Islet of Langerhans (tissue), 1 donor: ENCODE results near the gene ELAPOR1.
"Not testable (repeated sequence)": the region's sequence is repeated elsewhere in the genome, so short reads cannot be mapped to it uniquely, and the experiment has no call there.

ENCODE experiments used
- FAIRE-seq: peaks from one replicate; lab custom pipeline; 2011; peaks lifted over from hg19 to GRCh38; lab: Jason Lieb, UNC

Gene ELAPOR1

DNA sequence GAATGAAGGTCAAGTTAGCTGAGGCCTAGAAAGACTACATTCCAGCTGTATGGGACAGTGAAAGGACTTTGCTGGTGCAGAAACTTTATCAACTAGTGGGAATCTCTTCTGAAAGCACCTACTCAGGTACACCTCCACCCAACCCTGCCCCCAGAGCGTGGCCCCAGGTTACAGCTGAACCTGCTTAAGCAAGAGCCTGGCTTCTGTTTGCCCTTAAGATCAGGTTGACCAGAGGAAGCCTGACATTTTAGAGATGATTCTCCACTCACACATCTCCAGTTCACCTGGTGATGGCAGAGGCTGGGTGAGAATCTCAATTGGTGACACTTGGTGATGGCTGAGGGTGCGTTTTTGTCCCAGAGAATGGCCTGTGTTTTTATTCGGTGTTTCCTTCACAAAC, 24.0 kb downstream of the ELAPOR1 start:
- no peak for FAIRE-seq

DNA sequence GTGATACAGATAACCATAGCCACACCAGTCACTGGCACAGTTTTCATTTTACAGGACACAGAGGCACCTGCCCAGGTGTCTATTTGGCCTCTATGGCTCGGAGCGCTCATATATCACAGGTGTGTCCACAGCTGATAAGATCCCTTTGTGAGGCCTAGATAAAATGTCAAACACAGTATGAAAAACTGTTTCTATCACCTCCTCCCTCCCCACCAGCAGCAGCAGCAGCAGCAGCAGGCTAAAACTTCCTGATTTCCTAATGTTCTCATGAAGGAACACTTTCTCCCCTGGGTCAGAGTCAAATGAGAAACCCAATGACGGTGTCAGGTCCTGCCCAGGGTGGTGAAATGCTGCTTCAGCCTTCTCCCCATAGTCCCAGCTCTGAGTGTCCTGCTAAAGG, 24.4 kb downstream of the ELAPOR1 start:
- no peak for FAIRE-seq

DNA sequence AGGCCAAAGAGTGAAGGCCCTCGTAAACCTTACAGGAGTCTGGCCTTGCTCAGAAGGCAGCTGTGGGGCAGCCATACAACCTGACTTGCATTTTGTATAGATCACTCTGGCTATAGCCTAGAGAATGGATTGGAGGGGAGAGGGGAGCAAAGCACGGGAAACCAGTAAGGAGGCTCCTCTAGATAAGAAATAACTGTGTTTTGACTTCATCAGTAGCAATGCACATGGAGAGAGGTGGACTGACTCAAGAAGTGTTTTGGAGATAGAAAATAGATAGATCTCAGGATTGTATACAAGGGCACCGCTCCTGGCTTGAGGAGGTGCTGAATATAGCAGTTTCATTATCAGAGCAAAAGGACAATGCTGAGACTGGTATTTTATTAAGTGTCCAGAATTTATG, 26.5 kb downstream of the ELAPOR1 start:
- no peak for FAIRE-seq

DNA sequence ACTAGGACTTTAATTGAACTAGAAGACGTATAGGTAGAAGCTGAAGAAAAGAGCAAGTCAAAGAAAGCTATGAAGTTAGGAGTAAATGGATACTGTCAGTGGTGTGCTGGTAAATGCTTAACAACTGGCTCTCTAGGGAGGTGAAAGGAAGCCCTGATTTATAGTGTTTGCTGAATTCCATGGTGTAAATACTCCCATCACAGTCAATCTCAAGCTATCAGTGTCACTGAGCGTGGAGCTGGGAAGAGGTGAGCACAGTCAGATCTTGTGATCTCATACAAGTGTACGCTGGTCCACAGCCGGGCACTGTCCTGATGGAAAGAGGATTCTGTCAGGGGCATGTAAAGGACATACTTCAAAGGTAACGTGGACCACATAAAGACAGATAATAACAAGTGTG, 28.3 kb downstream of the ELAPOR1 start:
- no peak for FAIRE-seq

DNA sequence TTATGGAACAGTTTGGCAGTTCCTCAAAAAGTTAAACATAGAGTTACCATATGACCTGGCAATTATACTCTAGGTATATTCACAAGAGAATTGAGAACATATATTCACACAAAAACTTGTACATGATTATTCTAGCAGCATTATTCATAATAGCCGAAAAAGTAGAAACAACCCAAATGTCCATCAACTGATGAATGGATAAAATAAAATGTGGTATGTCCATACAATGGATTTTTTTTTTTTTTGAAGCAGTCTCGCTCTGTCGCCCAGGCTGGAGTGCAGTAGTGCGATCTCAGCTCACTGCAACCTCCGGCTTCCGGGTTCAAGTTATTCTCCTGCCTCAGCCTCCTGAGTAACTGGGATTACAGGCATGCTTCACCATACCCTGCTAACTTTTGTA, 28.8 kb downstream of the ELAPOR1 start:
- not testable (repeated sequence) for FAIRE-seq

DNA sequence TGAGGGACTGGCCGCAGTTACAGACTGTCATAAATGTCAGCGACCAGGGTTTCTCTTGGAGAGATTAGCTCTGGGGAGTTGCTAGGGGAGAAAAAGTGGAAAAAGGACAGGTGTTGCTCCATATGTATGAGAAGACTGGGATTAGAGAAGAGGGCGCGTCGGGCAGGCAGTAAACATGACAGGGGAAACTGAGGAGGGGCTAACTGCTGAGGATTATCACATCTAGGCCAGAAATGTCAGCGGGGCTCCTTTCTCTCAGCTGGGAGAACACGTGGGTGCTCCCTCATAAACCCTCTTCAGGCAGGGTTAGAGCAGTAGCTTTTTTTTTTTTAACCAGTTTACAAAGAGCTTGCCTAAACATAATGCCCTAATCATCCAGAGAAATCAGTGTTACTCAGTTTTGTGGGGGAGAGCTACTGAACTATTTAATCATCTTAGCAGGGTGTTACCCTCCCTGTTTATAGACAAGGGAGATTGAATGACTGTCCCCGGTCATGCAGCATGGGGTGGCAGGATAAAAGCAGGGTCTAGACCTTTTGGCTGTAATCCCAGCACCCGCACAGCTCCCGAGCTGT, 35.2 kb downstream of the ELAPOR1 start:
- no peak for FAIRE-seq

DNA sequence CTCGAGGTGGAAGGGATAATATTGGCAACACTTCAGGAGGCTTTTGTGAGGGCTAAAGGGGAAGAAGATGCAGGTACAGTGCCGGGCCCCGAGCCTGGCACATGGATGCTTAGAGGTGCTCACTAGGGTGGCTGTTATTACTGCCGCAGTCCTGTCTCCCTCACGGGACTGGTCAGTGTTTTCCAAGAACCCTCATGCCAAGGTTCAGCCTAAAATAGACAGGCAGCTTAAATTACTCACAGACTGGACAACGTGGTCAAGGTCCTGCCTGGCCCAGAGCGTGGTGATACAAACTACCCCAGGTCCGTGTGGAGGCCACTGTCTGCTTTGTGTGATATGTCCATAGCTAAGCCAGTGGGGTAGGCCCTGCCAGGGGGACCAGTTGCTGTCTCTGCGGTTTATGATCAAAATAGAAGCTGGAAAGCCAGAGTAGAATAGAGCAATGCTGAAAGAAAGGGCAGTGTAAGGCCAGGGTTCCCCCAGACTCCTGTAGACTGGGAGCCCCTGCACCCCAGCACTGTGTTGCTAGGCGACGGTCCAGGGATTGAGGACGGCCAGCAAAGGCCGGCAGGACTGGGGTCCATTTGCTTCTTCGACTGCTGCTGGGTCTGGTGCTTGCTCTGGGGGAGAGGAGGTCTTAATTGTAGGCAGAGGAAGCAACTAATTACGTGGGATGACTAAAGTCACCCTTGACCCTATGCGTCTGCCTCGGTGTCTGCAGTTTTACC, 36.1 kb downstream of the ELAPOR1 start:
- no peak for FAIRE-seq

DNA sequence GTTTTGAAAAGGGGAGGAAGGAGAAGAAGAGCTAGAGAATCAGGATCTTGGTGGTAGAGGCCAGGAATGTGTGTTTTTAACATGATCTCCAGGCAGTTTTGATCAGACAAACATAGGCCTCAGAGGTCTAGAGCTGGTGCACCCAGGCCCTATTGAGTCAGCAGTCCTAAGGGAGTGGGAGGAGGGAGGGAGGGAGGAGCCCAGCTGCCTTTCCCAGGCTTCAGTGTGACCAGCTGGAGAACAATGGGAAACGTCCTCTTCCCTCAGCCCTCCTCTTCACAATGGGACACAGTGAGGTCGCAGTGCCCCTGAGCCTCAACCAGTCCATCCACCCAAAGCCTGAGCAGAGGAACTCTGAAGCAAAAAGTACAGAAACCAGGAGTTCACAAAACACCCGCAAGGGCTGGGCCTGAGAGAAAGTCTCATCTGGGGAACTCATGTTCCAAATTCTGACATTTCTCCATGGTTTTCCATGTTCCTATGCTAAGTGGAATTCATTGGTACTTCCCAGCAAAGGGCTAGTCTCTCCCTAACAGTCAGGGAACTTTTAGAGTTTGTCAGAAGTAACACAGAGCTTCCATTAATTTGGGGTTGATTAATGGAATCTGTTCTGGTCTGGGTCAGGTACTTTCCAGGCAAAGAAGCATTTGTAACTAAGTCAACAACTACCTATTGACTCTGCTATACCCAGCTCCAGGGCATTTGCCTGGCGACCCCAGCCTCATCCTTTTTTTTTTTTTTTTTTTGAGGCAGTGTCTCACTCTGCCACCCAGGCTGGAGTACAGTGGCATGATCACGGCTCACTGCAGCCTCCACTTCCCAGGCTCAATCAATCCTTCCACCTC, 37.5 kb downstream of the ELAPOR1 start:
- no peak for FAIRE-seq

DNA sequence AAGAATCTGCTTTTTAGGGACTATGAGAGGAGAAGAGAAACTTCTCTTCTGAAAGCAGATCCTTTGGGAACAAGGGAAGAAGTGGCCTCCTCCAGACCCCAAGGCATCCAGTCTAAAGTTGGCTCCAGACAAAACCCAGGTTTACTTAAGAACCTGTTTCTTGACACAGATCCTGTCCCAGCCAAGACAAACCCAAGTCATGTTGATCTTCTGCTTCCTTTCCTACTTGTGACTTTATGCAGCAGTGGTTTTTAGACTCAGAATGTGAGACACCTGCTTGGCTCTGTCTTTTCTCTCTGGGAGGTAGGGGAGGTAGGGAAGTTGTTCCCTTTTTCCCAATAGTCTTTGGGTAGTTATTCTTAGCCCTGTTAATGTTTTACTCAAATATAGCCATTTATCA, 38.3 kb downstream of the ELAPOR1 start:
- no peak for FAIRE-seq

DNA sequence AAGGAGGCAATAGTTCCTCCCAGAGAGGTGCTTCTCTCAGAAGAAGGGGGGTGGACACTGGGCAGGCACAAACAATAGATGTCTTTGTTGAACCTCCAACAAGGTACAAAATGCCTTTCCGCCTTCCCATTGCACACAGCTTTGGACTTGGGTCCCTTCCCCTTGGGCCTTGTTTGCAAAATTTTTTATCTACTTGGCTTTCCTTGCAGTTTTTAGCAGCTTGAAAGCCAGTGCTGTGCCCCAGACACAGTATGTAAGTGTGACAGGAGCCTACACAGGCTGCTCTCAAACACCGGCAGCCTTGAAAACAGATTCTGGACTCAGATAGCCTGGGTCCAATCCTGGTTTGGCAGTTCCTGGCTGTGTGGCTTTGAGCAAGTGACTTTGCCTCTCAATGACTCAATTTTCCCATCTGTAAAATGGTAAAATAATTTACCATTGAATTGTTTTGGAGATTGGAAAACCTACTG, 43.0 kb downstream of the ELAPOR1 start:
- no peak for FAIRE-seq

DNA sequence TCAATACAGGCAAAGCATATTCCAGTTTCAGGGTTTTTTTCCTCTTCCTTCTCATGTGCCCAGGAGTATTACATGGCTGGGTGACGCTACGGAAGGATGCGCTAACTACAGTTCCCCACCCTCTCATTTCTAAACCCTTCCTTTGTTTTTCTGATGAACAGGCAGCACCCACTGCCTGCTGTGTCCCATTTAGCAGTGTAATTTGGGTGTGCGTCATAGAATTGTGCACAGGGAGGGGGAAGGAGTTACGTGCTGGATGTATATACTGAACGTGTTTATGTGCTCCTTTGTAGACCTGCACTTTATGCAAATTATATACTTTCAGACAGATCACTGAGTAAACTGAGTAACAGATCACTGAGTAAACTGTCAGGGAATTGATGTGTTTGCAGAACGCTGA, 44.5 kb downstream of the ELAPOR1 start:
- FAIRE-seq, result no peak

DNA sequence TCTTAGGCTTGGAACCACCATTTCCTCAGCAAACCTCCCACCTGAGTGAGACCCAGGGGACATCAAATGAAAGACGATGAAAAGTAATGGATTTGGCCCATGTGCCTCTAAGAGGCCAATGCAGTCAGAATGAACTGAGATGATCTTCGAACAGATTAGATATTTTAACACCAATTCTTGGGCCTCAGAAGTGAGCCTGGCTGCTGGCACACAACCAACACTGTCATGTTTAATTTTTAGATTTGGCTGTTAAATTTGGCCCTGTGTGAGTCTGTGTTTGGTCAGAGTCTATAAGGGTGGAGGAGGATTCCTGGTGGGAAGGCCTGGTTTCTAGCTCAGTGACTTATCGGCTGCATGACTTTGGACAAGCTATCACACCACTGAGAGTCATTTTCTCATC, 45.4 kb downstream of the ELAPOR1 start:
- no peak for FAIRE-seq

DNA sequence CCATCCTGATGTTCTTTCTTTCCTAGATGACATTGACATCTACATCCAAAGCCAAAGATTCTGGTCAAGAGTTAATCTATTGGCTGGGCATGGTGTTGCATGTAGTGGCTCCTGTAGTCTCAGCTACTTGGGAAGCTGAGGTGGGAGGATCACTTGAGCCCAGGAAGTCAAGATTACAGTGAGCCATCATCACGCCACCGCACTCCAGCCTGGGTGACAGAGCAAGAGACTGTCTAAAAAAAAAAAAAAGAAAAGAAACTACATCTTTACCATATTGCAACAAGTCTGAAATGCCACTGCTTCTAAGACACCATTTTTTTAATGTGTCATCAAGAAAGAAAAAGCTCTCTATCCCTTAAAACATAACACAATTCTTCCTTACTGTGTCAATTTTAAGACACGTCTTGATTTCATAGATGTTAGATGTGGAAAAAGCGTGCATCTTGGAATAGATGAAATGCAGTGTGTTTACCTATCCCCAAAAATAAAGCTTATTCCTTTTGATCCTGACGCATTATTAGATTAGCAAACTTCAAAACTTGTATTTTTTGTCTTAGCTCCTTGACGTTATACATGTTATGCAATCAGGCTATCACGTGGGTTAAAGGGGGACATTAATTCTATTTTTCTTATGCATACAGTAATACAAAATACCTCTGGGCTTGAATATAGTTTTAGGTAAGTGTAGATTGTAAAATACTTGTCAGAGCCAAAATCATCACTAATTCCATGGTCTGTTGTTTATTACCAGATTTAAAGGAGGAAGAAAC, 46.3 kb downstream of the ELAPOR1 start:
- no peak for FAIRE-seq

DNA sequence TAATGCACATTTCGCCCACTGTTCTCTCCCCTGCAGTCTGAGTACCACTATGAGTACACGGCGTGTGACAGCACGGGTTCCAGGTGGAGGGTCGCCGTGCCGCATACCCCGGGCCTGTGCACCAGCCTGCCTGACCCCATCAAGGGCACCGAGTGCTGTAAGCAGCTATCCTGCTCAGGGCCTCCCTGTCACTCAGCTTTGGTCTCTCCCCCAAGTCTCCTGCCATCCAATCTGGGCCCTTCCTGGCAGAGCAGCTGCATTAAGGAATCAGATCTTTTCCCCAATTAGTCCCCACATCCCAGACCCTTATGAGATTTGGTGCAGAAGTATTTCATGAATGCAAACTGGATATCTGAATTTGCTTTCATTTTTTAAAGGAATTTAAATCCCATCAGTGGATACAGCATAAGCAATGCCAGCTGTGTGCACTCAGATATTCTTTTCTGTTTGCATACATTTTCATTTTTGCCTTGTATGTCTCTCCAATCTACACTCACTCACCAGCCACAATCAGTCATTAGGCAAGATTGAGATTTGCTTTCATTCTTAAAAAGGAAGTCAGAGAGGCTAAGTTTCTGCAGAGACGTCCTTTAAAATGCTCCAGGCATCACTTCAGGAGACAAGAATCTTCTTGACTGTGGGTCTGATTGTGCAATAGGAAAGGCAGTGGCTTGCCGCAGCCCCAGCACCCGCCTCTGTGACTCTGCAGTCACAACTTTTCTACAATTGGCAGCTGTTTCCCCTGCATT, 48.1 kb downstream of the ELAPOR1 start:
- FAIRE-seq, result no peak

DNA sequence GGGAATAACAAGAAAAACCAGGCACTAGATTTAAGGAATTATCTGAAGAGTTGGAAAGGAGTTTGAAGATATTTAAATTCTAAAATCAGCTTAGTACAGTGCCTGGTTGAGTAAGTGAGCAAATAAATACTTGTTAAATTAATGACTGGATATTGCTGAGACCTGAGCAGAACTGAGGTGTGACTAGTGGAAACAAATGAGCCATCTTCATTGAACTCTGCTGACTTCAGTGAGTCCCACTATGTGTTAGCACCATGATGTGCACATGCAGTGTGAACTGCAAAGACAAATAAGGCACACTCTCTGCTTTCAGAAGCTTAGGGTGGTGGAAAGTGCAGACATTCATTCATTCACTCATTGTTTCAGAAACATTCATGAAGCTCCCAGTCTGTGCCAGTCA, 48.7 kb downstream of the ELAPOR1 start:
- FAIRE-seq, result no peak

DNA sequence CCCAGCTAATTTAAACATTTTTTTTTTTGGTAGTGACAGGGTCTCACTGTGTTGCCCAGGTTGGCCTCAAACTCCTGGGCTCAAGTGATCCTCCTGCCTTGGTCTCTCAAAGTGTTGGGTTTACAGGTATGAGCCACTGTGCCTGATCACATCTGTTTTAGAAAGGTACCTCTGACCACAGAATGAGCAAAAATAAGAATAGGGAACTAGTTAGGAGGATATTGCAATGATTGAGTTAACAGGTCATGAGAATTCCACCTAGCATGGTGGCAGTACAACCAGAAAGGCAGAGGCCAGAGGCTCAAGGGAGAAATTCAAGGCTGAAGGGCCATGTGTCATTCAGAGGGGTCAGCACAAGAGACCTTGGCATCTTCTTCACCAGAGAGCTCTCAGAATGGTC, 49.6 kb downstream of the ELAPOR1 start:
- FAIRE-seq, result no peak
